ENCODE measurements around the gene TRPV3.

GRCh38 chr17:3545151-3545550, 12.5 kb downstream of the TRPV3 start:
- TF ChIP-seq CTCF (IDR thresholded peaks at IDR 0.05; ENCODE audit: low read length): no peak
- TF ChIP-seq EZH2 (optimal IDR thresholded peaks at IDR 0.05; ENCODE audit: low read depth, low read length): no peak
